B cell (primary cell): ENCODE results near the gene CCL7. TPM values are rescaled to one million over a fixed set of nuclear protein-coding genes. Genes with fewer than 3 reads are reported as not detected.

Experiments used
- ATAC-seq: fragments of 200-7000 bp; cut with Tn5 transposase; one replicate; pipeline ENCODE4 v1.10.0; 2021; ENCODE audit warnings: low read depth, mild to moderate bottlenecking, moderate number of reproducible peaks, moderate library complexity
- CTCF ChIA-PET: fragments of 350-600 bp; sonication (Branson Sonifier 250); formaldehyde crosslinking; loops from one replicate; lab custom pipeline; 2021; ENCODE audit warnings: antibody characterized with exemption, inconsistent platforms; lab: Charles Lee
- POLR2A ChIA-PET: fragments of 350-600 bp; sonication (Branson Sonifier 250); formaldehyde crosslinking; loops from one replicate; lab custom pipeline; 2021; ENCODE audit warnings: antibody characterized with exemption; lab: Charles Lee
- DNase-seq: peaks from one replicate; pipeline ENCODE4 v3.0.0; 2013
- H2AFZ ChIP-seq: 2 replicates; pipeline ENCODE4 v1.6.1; 2012; ENCODE audit warnings: mild to moderate bottlenecking, low read depth, low read length; ENCODE audit not compliant: insufficient read depth, poor library complexity, severe bottlenecking
- H3K27ac ChIP-seq, 2 donors: 1 replicate in 1 of 2; 2 replicates in 1 of 2; pipeline ENCODE4 v1.5.1; 2012 to 2013; ENCODE audit warnings: low read length in 2 of 2, mild to moderate bottlenecking in 2 of 2, moderate library complexity in 1 of 2
- H3K27me3 ChIP-seq, 4 experiments: fragments of 200-600 bp in 1 of 4; sonication (generic) in 1 of 4; replicated peaks in 1 of 4; 1 replicate in 2 of 4; 2 replicates in 2 of 4; pipeline versions ENCODE4 v1.6.1 to v1.7.0; 2013 to 2016; ENCODE audit warnings: low read length in 3 of 4, mild to moderate bottlenecking in 2 of 4, mixed read lengths in 1 of 4, moderate library complexity in 1 of 4; ENCODE audit not compliant: insufficient read depth in 4 of 4, control insufficient read depth in 3 of 4; ENCODE audit errors: control extremely low read depth in 1 of 4
- H3K36me3 ChIP-seq, 2 experiments: replicated peaks in 1 of 2; 1 replicate in 1 of 2; 2 replicates in 1 of 2; pipeline versions ENCODE4 v1.6.1 to v1.7.1; 2013; ENCODE audit warnings: low read length in 1 of 2; ENCODE audit not compliant: insufficient read depth in 2 of 2, control insufficient read depth in 1 of 2; ENCODE audit errors: control extremely low read depth in 1 of 2, extremely low read depth in 1 of 2
- H3K4me1 ChIP-seq, 2 donors: fragments of 200-600 bp in 1 of 2; sonication (generic) in 1 of 2; 1 replicate in 1 of 2; 2 replicates in 1 of 2; pipeline versions ENCODE4 v1.5.1 to v1.6.1; 2013 to 2017; ENCODE audit warnings: low read length in 2 of 2; ENCODE audit not compliant: control insufficient read depth in 2 of 2, insufficient read depth in 2 of 2
- H3K4me2 ChIP-seq: replicated peaks from 2 replicates; pipeline ENCODE3; 2012; ENCODE audit warnings: mild to moderate bottlenecking, low read depth, low read length; ENCODE audit not compliant: poor library complexity, severe bottlenecking
- H3K4me3 ChIP-seq, 5 experiments: fragments of 200-600 bp in 1 of 5; sonication (generic) in 1 of 5; 1 replicate in 3 of 5; 2 replicates in 2 of 5; pipeline versions ENCODE4 v1.5.1 to v1.7.0; 2011 to 2016; ENCODE audit warnings: low read length in 4 of 5, mild to moderate bottlenecking in 4 of 5, low read depth in 2 of 5, control low read depth in 1 of 5, moderate library complexity in 1 of 5; ENCODE audit not compliant: insufficient read depth in 1 of 5; ENCODE audit errors: control extremely low read depth in 1 of 5, extremely low read depth in 1 of 5
- H3K79me2 ChIP-seq: fragments of 200-600 bp; sonication (generic); one replicate; pipeline ENCODE4 v1.6.0; 2016; ENCODE audit warnings: low read length; ENCODE audit not compliant: control insufficient read depth, insufficient read depth
- H3K9ac ChIP-seq: fragments of 200-600 bp; sonication (generic); 2 replicates; pipeline ENCODE4 v1.6.1; 2017; ENCODE audit warnings: mild to moderate bottlenecking, low read length, moderate library complexity
- H3K9me3 ChIP-seq, 3 donors: one replicate each; pipeline versions ENCODE4 v1.6.1 to v1.7.1; 2013; ENCODE audit warnings: low read length in 2 of 3; ENCODE audit not compliant: control insufficient read depth in 2 of 3, insufficient read depth in 1 of 3; ENCODE audit errors: control extremely low read depth in 1 of 3
- H4K20me1 ChIP-seq: 2 replicates; pipeline ENCODE4 v1.6.0; 2012; ENCODE audit warnings: mild to moderate bottlenecking, low read length; ENCODE audit not compliant: insufficient read depth, control insufficient read depth, poor library complexity, severe bottlenecking
- H3K27ac Mint-ChIP-seq: one replicate; pipeline ENCODE4 v1.8.0; 2021; ENCODE audit warnings: mixed read lengths
- H3K27me3 Mint-ChIP-seq: one replicate; pipeline ENCODE4 v1.8.0; 2021; ENCODE audit warnings: mixed read lengths
- H3K4me1 Mint-ChIP-seq: one replicate; pipeline ENCODE4 v1.8.0; 2021; ENCODE audit warnings: mixed read lengths
- H3K4me3 Mint-ChIP-seq: one replicate; pipeline ENCODE4 v1.8.0; 2021; ENCODE audit warnings: mixed read lengths
- H3K9me3 Mint-ChIP-seq: one replicate; pipeline ENCODE4 v1.8.0; 2022; ENCODE audit warnings: mixed read lengths; ENCODE audit not compliant: insufficient read depth
- CTCF ChIP-seq: fragments of 200-600 bp; IDR thresholded peaks from one replicate; pipeline ENCODE4 v1.8.0; 2022; ENCODE audit warnings: antibody characterized with exemption, mild to moderate bottlenecking
- EZH2 ChIP-seq: IDR thresholded peaks from 2 replicates; pipeline ENCODE4 v1.6.1; 2012; ENCODE audit warnings: borderline replicate concordance, low read depth, mild to moderate bottlenecking, moderate library complexity, low read length; ENCODE audit not compliant: insufficient read depth, poor library complexity, severe bottlenecking
- WGBS: methylation state at CpG from one replicate; pipeline ENCODE4 v1.1.5; 2013; ENCODE audit warnings: missing lambda C conversion rate; ENCODE audit not compliant: insufficient coverage; 5-methylcytosine and 5-hydroxymethylcytosine counted together
- intact Hi-C: fragments of 100-400 bp; cut with micrococcal nuclease; formaldehyde crosslinking; loops from one replicate; pipeline ENCODE4 v1.10.0; 2022
- polyA plus RNA-seq: library from polyadenylated mRNA; depleted of rRNA; stranded (reverse); fragments of >200 nt; gene quantifications from 2 replicates; pipeline ENCODE4 v1.2.3, GENCODE V29; 2012
- total RNA-seq, 2 donors: library from RNA; stranded (reverse); fragments of 120-200 nt in 1 of 2; gene quantifications; 1 replicate in 1 of 2; 2 replicates in 1 of 2; pipeline versions ENCODE4 v1.2.3 to v1.2.4, GENCODE V29; 2013 to 2022

The CCL7 gene
- total and polyA plus RNA-seq, 2 donors (not counting 1 experiment from before 2014, with no cell fraction given) = not detected

- H2AFZ ChIP-seq = no peak overlapping the region
- no peak overlapping the region for H3K27ac Mint-ChIP-seq
- TF ChIP-seq CTCF = no peak
- TF ChIP-seq EZH2 = no peak
- no peak overlapping the region for H3K4me3 Mint-ChIP-seq
- DNase-seq (no peak), ATAC-seq (no peak)
- H3K79me2 ChIP-seq = no peaks in the 10 kb centered on the region
- CTCF ChIA-PET = no interaction called here
- no peaks in the 10 kb centered on the region for H3K9me3 Mint-ChIP-seq
- H3K9me3 ChIP-seq = no peaks in the 10 kb centered on the region
- no peaks in the 10 kb centered on the region for H4K20me1 ChIP-seq
- H3K9ac ChIP-seq = no peak overlapping the region
- WGBS = 75% methylated on average over 2 of the region's 6 CpGs
- peaks cover 0 to 5% (median 0%) of the 10 kb centered on the region in 4 experiments for H3K27me3 ChIP-seq
- H3K36me3 ChIP-seq = no peaks in the 10 kb centered on the region
- POLR2A ChIA-PET = no interaction called here
- intact Hi-C loops = no loop called here
- H3K4me1 Mint-ChIP-seq = peaks cover 12% of the 10 kb centered on the region
- H3K27me3 Mint-ChIP-seq = peaks cover 21% of the 10 kb centered on the region
- peaks cover 25 to 26% of the 10 kb centered on the region in 2 donors for H3K4me1 ChIP-seq
- H3K4me3 ChIP-seq = no peak overlapping the region
- no peak overlapping the region for H3K4me2 ChIP-seq
- no peak overlapping the region for H3K27ac ChIP-seq
These were observed 21.5 kb upstream of the CCL7 start for GRCh38 chr17:34248511-34249024.

GRCh38 chr17:34249061-34249460 is 21.0 kb upstream of the CCL7 start:
- no peak overlapping the region for H3K4me3 Mint-ChIP-seq
- peaks cover 22% of the 10 kb centered on the region for H3K27me3 Mint-ChIP-seq
- Histone ChIP-seq H3K4me2 (no peak overlapping the region), H4K20me1 (no peaks in the 10 kb centered on the region), H3K79me2 (no peaks in the 10 kb centered on the region), H3K4me1 (peaks cover 20 to 21% of the 10 kb centered on the region in 2 donors), H3K9ac (no peak overlapping the region), H3K27ac (no peak overlapping the region), H3K9me3 (no peaks in the 10 kb centered on the region), H3K4me3 (no peak overlapping the region), H3K36me3 (no peaks in the 10 kb centered on the region), H3K27me3 (peaks cover 0 to 5% (median 3%) of the 10 kb centered on the region in 4 experiments), H2AFZ (no peak overlapping the region)
- CTCF ChIA-PET = interaction anchor here (1.0 kb wide), 1 partner anchor 112 kb away, joined by 3 read pairs; no protein-coding TSS in a partner anchor
- TF ChIP-seq CTCF (no peak), EZH2 (no peak)
- POLR2A ChIA-PET = no interaction called here
- no peaks in the 10 kb centered on the region for H3K9me3 Mint-ChIP-seq
- ATAC-seq = no peak
- intact Hi-C loops = no loop called here
- H3K27ac Mint-ChIP-seq = no peak overlapping the region
- no peak for DNase-seq
- peaks cover 12% of the 10 kb centered on the region for H3K4me1 Mint-ChIP-seq
- 100% methylated on average over 1 of the region's 1 CpG for WGBS
